ENCODE results near the gene TBC1D1.
"Not testable (repeated sequence)": the region's sequence is repeated elsewhere in the genome, so short reads cannot be mapped to it uniquely, and the experiment has no call there.

The TBC1D1 gene

GRCh38 chr4:37967736-37968135 is 76.9 kb downstream of the TBC1D1 start:
- no peak for DNase-seq

GRCh38 chr4:37968747-37969146 is 77.9 kb downstream of the TBC1D1 start:
- no peak for DNase-seq

- DNase-seq = no peak
These were observed 79.8 kb downstream of the TBC1D1 start for GRCh38 chr4:37970702-37971101.

GRCh38 chr4:37971202-37971601 is 80.3 kb downstream of the TBC1D1 start:
- DNase-seq = no peak

- DNase-seq = no peak
These were observed 82.6 kb downstream of the TBC1D1 start for GRCh38 chr4:37973441-37973840.

GRCh38 chr4:37975321-37975822 is 84.5 kb downstream of the TBC1D1 start:
- DNase-seq = not testable (repeated sequence)

GRCh38 chr4:37976507-37976906 is 85.6 kb downstream of the TBC1D1 start:
- DNase-seq = no peak

- DNase-seq = peak; percentile 22
These were observed 86.1 kb downstream of the TBC1D1 start for GRCh38 chr4:37976991-37977470.

GRCh38 chr4:37977471-37978247 is 86.8 kb downstream of the TBC1D1 start:
- DNase-seq = no peak

GRCh38 chr4:37978248-37978924 is 87.5 kb downstream of the TBC1D1 start:
- no peak for DNase-seq

GRCh38 chr4:37980246-37980645 is 89.4 kb downstream of the TBC1D1 start:
- DNase-seq = no peak

GRCh38 chr4:37981425-37981824 is 90.5 kb downstream of the TBC1D1 start:
- DNase-seq = no peak

GRCh38 chr4:37981844-37982720 is 91.2 kb downstream of the TBC1D1 start:
- DNase-seq = no peak

GRCh38 chr4:37982736-37983135 is 91.9 kb downstream of the TBC1D1 start:
- DNase-seq = no peak

GRCh38 chr4:37983951-37984350 is 93.1 kb downstream of the TBC1D1 start:
- no peak for DNase-seq

GRCh38 chr4:37985730-37986275 is 94.9 kb downstream of the TBC1D1 start:
- no peak for DNase-seq

- no peak for DNase-seq
These were observed 97.8 kb downstream of the TBC1D1 start for GRCh38 chr4:37988670-37989069.

GRCh38 chr4:37989398-37990260 is 98.7 kb downstream of the TBC1D1 start:
- DNase-seq = no peak

- DNase-seq = no peak
These were observed 99.9 kb downstream of the TBC1D1 start for GRCh38 chr4:37990731-37991245.

- DNase-seq = no peak
These were observed 100.9 kb downstream of the TBC1D1 start for GRCh38 chr4:37991623-37992410.

- DNase-seq = no peak
These were observed 102.9 kb downstream of the TBC1D1 start for GRCh38 chr4:37993806-37994205.
